Measurements from ENCODE around the gene GAB2.

DNA sequence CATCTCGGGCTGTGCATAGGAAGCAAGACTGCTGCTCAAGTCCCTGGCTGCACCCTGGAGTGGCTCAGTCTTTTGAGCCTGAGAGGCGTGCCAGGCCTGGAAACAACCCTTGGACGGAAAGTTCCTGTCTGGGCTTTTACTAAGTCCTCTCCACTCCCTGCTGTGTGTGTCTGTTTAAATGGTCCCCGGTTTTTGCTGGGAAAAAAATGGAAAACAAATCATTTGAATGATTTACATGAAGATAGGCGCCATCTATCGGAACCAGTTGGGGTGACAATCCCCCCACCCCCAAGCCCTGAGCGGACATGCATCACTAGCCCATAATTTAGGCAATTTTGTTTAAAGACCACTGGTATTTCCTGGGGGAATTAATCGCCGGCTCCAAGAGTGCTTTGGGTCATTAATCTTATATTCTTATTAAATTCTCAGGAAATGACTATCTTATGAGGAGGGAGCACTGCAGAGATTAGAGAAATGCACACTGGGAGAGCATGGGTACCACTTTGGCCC is 2.7 kb upstream of the GAB2 start:
- no peak for TF ChIP-seq POLR2A (IDR thresholded peaks at IDR 0.05; ENCODE audit: low read depth, low read length)
- TF ChIP-seq, protein P1, sequence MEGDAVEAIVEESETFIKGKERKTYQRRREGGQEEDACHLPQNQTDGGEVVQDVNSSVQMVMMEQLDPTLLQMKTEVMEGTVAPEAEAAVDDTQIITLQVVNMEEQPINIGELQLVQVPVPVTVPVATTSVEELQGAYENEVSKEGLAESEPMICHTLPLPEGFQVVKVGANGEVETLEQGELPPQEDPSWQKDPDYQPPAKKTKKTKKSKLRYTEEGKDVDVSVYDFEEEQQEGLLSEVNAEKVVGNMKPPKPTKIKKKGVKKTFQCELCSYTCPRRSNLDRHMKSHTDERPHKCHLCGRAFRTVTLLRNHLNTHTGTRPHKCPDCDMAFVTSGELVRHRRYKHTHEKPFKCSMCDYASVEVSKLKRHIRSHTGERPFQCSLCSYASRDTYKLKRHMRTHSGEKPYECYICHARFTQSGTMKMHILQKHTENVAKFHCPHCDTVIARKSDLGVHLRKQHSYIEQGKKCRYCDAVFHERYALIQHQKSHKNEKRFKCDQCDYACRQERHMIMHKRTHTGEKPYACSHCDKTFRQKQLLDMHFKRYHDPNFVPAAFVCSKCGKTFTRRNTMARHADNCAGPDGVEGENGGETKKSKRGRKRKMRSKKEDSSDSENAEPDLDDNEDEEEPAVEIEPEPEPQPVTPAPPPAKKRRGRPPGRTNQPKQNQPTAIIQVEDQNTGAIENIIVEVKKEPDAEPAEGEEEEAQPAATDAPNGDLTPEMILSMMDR (IDR thresholded peaks at IDR 0.05 in 2 of 3, conservative IDR thresholded peaks at IDR 0.05 in 1 of 3; ENCODE audit: control insufficient read depth in 2 of 3, extremely low read depth in 1 of 3, insufficient read depth in 1 of 3, low read depth in 3 of 3, low read length in 3 of 3): peak; percentile 59 to 74 (median 59)
- TF ChIP-seq SRF (IDR thresholded peaks at IDR 0.05; ENCODE audit: low read depth in 2 of 2, low read length in 2 of 2): no peak
- TF ChIP-seq, protein P2, sequence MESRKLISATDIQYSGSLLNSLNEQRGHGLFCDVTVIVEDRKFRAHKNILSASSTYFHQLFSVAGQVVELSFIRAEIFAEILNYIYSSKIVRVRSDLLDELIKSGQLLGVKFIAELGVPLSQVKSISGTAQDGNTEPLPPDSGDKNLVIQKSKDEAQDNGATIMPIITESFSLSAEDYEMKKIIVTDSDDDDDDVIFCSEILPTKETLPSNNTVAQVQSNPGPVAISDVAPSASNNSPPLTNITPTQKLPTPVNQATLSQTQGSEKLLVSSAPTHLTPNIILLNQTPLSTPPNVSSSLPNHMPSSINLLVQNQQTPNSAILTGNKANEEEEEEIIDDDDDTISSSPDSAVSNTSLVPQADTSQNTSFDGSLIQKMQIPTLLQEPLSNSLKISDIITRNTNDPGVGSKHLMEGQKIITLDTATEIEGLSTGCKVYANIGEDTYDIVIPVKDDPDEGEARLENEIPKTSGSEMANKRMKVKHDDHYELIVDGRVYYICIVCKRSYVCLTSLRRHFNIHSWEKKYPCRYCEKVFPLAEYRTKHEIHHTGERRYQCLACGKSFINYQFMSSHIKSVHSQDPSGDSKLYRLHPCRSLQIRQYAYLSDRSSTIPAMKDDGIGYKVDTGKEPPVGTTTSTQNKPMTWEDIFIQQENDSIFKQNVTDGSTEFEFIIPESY (IDR thresholded peaks at IDR 0.05): no peak
- TF ChIP-seq, protein P3, sequence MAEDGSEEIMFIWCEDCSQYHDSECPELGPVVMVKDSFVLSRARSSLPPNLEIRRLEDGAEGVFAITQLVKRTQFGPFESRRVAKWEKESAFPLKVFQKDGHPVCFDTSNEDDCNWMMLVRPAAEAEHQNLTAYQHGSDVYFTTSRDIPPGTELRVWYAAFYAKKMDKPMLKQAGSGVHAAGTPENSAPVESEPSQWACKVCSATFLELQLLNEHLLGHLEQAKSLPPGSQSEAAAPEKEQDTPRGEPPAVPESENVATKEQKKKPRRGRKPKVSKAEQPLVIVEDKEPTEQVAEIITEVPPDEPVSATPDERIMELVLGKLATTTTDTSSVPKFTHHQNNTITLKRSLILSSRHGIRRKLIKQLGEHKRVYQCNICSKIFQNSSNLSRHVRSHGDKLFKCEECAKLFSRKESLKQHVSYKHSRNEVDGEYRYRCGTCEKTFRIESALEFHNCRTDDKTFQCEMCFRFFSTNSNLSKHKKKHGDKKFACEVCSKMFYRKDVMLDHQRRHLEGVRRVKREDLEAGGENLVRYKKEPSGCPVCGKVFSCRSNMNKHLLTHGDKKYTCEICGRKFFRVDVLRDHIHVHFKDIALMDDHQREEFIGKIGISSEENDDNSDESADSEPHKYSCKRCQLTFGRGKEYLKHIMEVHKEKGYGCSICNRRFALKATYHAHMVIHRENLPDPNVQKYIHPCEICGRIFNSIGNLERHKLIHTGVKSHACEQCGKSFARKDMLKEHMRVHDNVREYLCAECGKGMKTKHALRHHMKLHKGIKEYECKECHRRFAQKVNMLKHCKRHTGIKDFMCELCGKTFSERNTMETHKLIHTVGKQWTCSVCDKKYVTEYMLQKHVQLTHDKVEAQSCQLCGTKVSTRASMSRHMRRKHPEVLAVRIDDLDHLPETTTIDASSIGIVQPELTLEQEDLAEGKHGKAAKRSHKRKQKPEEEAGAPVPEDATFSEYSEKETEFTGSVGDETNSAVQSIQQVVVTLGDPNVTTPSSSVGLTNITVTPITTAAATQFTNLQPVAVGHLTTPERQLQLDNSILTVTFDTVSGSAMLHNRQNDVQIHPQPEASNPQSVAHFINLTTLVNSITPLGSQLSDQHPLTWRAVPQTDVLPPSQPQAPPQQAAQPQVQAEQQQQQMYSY (CRISPR knock-in tag; IDR thresholded peaks at IDR 0.05): no peak
- peak; percentile 43 for TF ChIP-seq RAD21 (IDR thresholded peaks at IDR 0.05; ENCODE audit: insufficient read depth, low read depth, low read length)
- no peak for TF ChIP-seq SP1 (IDR thresholded peaks at IDR 0.05; ENCODE audit: low read depth, low read length)
- TF ChIP-seq POLR2AphosphoS5 (IDR thresholded peaks at IDR 0.05; ENCODE audit: low read length): no peak
